Right lobe of liver (tissue), 6 donors: ENCODE data around the gene FNDC4. TPM values are rescaled to one million over a fixed set of nuclear protein-coding genes. Genes with fewer than 3 reads are reported as not detected.

Source experiments
- ATAC-seq, 4 donors: fragments of 200-7000 bp; cut with Tn5 transposase; one replicate each; pipeline ENCODE4 v1.9.1; 2020; ENCODE audit warnings: mild to moderate bottlenecking in 4 of 4, moderate library complexity in 4 of 4
- DNase-seq, 3 donors: peaks; one replicate each; pipeline ENCODE4 v3.0.0-alpha.2; 2020
- H3K27ac ChIP-seq, 3 donors: fragments of 200-600 bp; one replicate each; pipeline ENCODE4 v1.8.0; 2022
- H3K27me3 ChIP-seq, 2 donors: fragments of 200-600 bp; one replicate each; pipeline ENCODE4 v1.8.0; 2022
- H3K36me3 ChIP-seq, 4 donors: fragments of 200-600 bp; sonication (generic) in 1 of 4; one replicate each; pipeline versions ENCODE4 v1.5.1 to v1.8.0; 2017 to 2022; ENCODE audit warnings: control low read depth in 1 of 4
- H3K4me1 ChIP-seq, 4 donors: fragments of 200-600 bp; sonication (generic) in 1 of 4; one replicate each; pipeline versions ENCODE4 v1.5.1 to v1.8.0; 2017 to 2022; ENCODE audit warnings: control low read depth in 1 of 4
- H3K4me3 ChIP-seq, 3 donors: fragments of 200-600 bp; one replicate each; pipeline ENCODE4 v1.8.0; 2022
- H3K9me3 ChIP-seq, 4 donors: fragments of 200-600 bp; sonication (generic) in 1 of 4; one replicate each; pipeline versions ENCODE4 v1.5.1 to v1.8.0; 2017 to 2022; ENCODE audit warnings: control low read depth in 1 of 4
- CTCF ChIP-seq, 4 donors: fragments of 200-600 bp in 3 of 4; fragments of 450-650 bp in 1 of 4; IDR thresholded peaks; one replicate each; pipeline versions ENCODE4 v1.5.1 to v1.8.0; 2016 to 2022; ENCODE audit warnings: antibody characterized with exemption in 4 of 4, mild to moderate bottlenecking in 2 of 4
- POLR2A ChIP-seq: fragments of 450-650 bp; IDR thresholded peaks from one replicate; pipeline ENCODE4 v1.6.1; 2017; ENCODE audit warnings: antibody characterized with exemption, mild to moderate bottlenecking
- WGBS: methylation state at CpG from one replicate; pipeline ENCODE4 v1.1.6; 2018; ENCODE audit warnings: low coverage, low lambda C conversion rate; ENCODE audit not compliant: insufficient coverage; ENCODE audit errors: missing lambda C conversion rate; 5-methylcytosine and 5-hydroxymethylcytosine counted together
- intact Hi-C, 2 donors: fragments of 100-400 bp; cut with DNase I; formaldehyde crosslinking; loops; one replicate each; pipeline versions ENCODE4 v1.11.2 to v1.14.1; 2022
- total RNA-seq, 6 experiments: library from RNA; depleted of rRNA in 2 of 6; stranded (reverse); fragments of >200 nt in 2 of 6; fragmentation: NEBNext Ultra II Directional in 3 of 6; extraction: Animal tissue kit (Norgen Biotek cat#: 25700) in 3 of 6; gene quantifications; one replicate each; pipeline versions ENCODE4 v1.1.0 to v1.2.4, GENCODE V29; 2016 to 2023
- donor health status: DM: no; HTN: yes; CAD: no.
- donor health status: DM: no; HTN: no; CAD: no.
- donor health status: DM: no; HTN: no; CAD: no.
- donor health status: DM: no; HTN: yes; CAD: no.
- donor health status: DM: no; HTN: yes; CAD: no.

Gene FNDC4
- total RNA-seq, 6 experiments from 2014 or later: 29.9 to 123 (median 65.1) TPM

GRCh38 chr2:27518782-27519113 lies 23.7 kb upstream of the FNDC4 start:
- H3K27ac ChIP-seq: no peak overlapping the region
- no peaks in the 10 kb centered on the region for H3K9me3 ChIP-seq
- DNase-seq: no peak
- no peak overlapping the region for H3K4me3 ChIP-seq
- peaks cover 0 to 31% (median 13%) of the 10 kb centered on the region in 4 donors for H3K36me3 ChIP-seq
- H3K4me1 ChIP-seq: peaks cover 0 to 18% (median 6%) of the 10 kb centered on the region in 4 donors
- 94% methylated on average over 4 of the region's 4 CpGs for WGBS
- ATAC-seq: no peak
- H3K27me3 ChIP-seq: no peaks in the 10 kb centered on the region
- intact Hi-C loops: no loop called here
- no peak for TF ChIP-seq POLR2A
- TF ChIP-seq CTCF (IDR thresholded peaks at IDR 0.05): no peak

- WGBS: 52% methylated on average over 5 of the region's 5 CpGs
- TF ChIP-seq CTCF (IDR thresholded peaks at IDR 0.05) (no peak), POLR2A (no peak)
- ATAC-seq (no peak), DNase-seq (no peak)
- Histone ChIP-seq H3K27me3 (no peaks in the 10 kb centered on the region), H3K36me3 (peaks cover 0 to 30% (median 8%) of the 10 kb centered on the region in 4 donors), H3K9me3 (no peaks in the 10 kb centered on the region), H3K4me1 (peaks cover 0 to 18% (median 6%) of the 10 kb centered on the region in 4 donors), H3K4me3 (no peak overlapping the region), H3K27ac (no peak overlapping the region)
- intact Hi-C loops: no loop called here
These were observed 23.2 kb upstream of the FNDC4 start for GRCh38 chr2:27518113-27518781.

GRCh38 chr2:27509326-27509725 lies 14.3 kb upstream of the FNDC4 start:
- DNase-seq: no peak
- peaks cover 0 to 20% (median 7%) of the 10 kb centered on the region in 4 donors for H3K4me1 ChIP-seq
- no peak for ATAC-seq
- 47% methylated on average over 6 of the region's 6 CpGs for WGBS
- no peak overlapping the region for H3K27ac ChIP-seq
- peaks cover 0 to 24% (median 6%) of the 10 kb centered on the region in 4 donors for H3K36me3 ChIP-seq
- TF ChIP-seq POLR2A: no peak
- no peak for TF ChIP-seq CTCF (IDR thresholded peaks at IDR 0.05)
- intact Hi-C loops: no loop called here
- no peaks in the 10 kb centered on the region for H3K9me3 ChIP-seq
- H3K27me3 ChIP-seq: no peaks in the 10 kb centered on the region
- H3K4me3 ChIP-seq: no peak overlapping the region

- ATAC-seq: peak; percentile 78 to 92 (median 88)
- WGBS: 17% methylated on average over 4 of the region's 4 CpGs
These were observed 12.3 kb upstream of the FNDC4 start for GRCh38 chr2:27507293-27507692.

More at GRCh38 chr2:27507293-27507692, 12.3 kb upstream of the FNDC4 start:
- no peak overlapping the region for H3K4me3 ChIP-seq
- peaks cover 0 to 20% (median 7%) of the 10 kb centered on the region in 4 donors for H3K4me1 ChIP-seq
- TF ChIP-seq POLR2A: no peak
- TF ChIP-seq CTCF (IDR thresholded peaks at IDR 0.05): no peak
- H3K36me3 ChIP-seq: peaks cover 0 to 34% (median 12%) of the 10 kb centered on the region in 4 donors
- peak overlapping the region in 2 of 3 donors; percentile 79 to 81 for H3K27ac ChIP-seq
- DNase-seq: peak in 1 of 3 donors; percentile 82
- H3K9me3 ChIP-seq: no peaks in the 10 kb centered on the region
- intact Hi-C loops: no loop called here
- H3K27me3 ChIP-seq: no peaks in the 10 kb centered on the region
